Natural killer cell (primary cell): ENCODE measurements around the gene PLAA. TPM values are rescaled to one million over a fixed set of nuclear protein-coding genes. Genes with fewer than 3 reads are reported as not detected.

Source experiments
- ATAC-seq, 3 donors: fragments of 150-1000 bp in 2 of 3; fragments of 200-7000 bp in 1 of 3; cut with Tn5 transposase; 1 replicate in 1 of 3; 2 replicates in 2 of 3; pipeline ENCODE4 v1.10.0; 2021; ENCODE audit warnings: mild to moderate bottlenecking in 2 of 3, moderate library complexity in 2 of 3
- DNase-seq, 2 donors: peaks; one replicate each; pipeline versions ENCODE4 v3.0.0 to v3.0.0-alpha.2; 2013 to 2021; ENCODE audit warnings: mixed read lengths in 1 of 2
- H3K27ac ChIP-seq: one replicate; pipeline ENCODE4 v1.5.1; 2013; ENCODE audit warnings: mild to moderate bottlenecking, low read length
- H3K27me3 ChIP-seq: one replicate; pipeline ENCODE4 v1.6.1; 2013; ENCODE audit warnings: low read length; ENCODE audit not compliant: control insufficient read depth, insufficient read depth
- H3K36me3 ChIP-seq: one replicate; pipeline ENCODE4 v1.6.1; 2013; ENCODE audit warnings: low read length; ENCODE audit not compliant: control insufficient read depth, insufficient read depth
- H3K4me1 ChIP-seq: one replicate; pipeline ENCODE4 v1.6.1; 2013; ENCODE audit warnings: low read length; ENCODE audit not compliant: control insufficient read depth, insufficient read depth
- H3K4me3 ChIP-seq: one replicate; pipeline ENCODE4 v1.5.1; 2013; ENCODE audit warnings: low read length
- H3K9me3 ChIP-seq: one replicate; pipeline ENCODE4 v1.6.1; 2013; ENCODE audit warnings: low read length; ENCODE audit not compliant: control insufficient read depth, insufficient read depth
- H3K27ac Mint-ChIP-seq, 2 donors: one replicate each; pipeline ENCODE4 v1.8.0; 2022; ENCODE audit warnings: mild to moderate bottlenecking in 2 of 2, mixed read lengths in 2 of 2, moderate library complexity in 1 of 2
- H3K27me3 Mint-ChIP-seq, 2 donors: one replicate each; pipeline ENCODE4 v1.8.0; 2022; ENCODE audit warnings: low read depth in 2 of 2, mixed read lengths in 2 of 2
- H3K36me3 Mint-ChIP-seq: one replicate; pipeline ENCODE4 v1.8.0; 2022; ENCODE audit warnings: mixed read lengths
- H3K4me1 Mint-ChIP-seq, 2 donors: one replicate each; pipeline ENCODE4 v1.8.0; 2022; ENCODE audit warnings: mixed read lengths in 2 of 2
- H3K4me3 Mint-ChIP-seq: one replicate; pipeline ENCODE4 v1.8.0; 2022; ENCODE audit warnings: mild to moderate bottlenecking, moderate library complexity, mixed read lengths
- H3K9me3 Mint-ChIP-seq, 2 donors: one replicate each; pipeline ENCODE4 v1.8.0; 2022; ENCODE audit warnings: mixed read lengths in 2 of 2
- WGBS: methylation state at CpG from one replicate; pipeline ENCODE4 v1.1.7; 2013; ENCODE audit warnings: missing lambda C conversion rate; ENCODE audit not compliant: insufficient coverage; 5-methylcytosine and 5-hydroxymethylcytosine counted together
- intact Hi-C: fragments of 100-400 bp; cut with micrococcal nuclease; formaldehyde crosslinking; loops from one replicate; pipeline ENCODE4 v1.14.2; 2022
- total RNA-seq, 4 donors: library from RNA; stranded (reverse); fragments of 120-200 nt in 1 of 4; gene quantifications; one replicate each; pipeline versions ENCODE4 v1.2.3 to v1.2.4, GENCODE V29; 2013 to 2022
- TF ChIP-seq, protein P1 (sequence below): fragments of 200-600 bp; IDR thresholded peaks from one replicate; pipeline ENCODE4 v1.8.0; 2022; ENCODE audit warnings: antibody characterized with exemption

The PLAA gene
- total RNA-seq, 3 donors from 2014 or later (not counting 1 experiment from before 2014, with no cell fraction given), result 38.1 to 51.2 (median 45.5) TPM

DNA sequence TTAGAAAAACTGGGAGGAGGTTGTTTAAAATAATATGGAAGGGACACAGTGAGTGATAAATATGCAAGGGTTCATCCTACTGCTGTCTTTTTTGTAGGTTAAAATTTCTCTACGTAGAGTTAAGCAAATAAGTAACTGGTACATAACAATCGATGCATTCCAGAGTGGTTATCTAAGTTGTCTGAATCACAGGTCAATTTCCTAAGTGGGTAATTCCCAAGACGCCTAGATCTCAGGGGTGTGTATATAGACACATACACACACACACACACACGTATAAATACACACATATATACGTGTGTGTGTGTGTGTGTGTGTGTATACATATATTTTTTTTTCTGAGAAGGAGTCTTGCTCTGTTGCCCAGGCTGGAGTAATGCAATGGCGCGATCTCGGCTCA, 76.8 kb downstream of the PLAA start:
- TF ChIP-seq, protein P1, sequence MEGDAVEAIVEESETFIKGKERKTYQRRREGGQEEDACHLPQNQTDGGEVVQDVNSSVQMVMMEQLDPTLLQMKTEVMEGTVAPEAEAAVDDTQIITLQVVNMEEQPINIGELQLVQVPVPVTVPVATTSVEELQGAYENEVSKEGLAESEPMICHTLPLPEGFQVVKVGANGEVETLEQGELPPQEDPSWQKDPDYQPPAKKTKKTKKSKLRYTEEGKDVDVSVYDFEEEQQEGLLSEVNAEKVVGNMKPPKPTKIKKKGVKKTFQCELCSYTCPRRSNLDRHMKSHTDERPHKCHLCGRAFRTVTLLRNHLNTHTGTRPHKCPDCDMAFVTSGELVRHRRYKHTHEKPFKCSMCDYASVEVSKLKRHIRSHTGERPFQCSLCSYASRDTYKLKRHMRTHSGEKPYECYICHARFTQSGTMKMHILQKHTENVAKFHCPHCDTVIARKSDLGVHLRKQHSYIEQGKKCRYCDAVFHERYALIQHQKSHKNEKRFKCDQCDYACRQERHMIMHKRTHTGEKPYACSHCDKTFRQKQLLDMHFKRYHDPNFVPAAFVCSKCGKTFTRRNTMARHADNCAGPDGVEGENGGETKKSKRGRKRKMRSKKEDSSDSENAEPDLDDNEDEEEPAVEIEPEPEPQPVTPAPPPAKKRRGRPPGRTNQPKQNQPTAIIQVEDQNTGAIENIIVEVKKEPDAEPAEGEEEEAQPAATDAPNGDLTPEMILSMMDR, result no peak
- Histone ChIP-seq H3K27me3 (no peaks in the 10 kb centered on the region), H3K27ac (no peak overlapping the region), H3K9me3 (no peaks in the 10 kb centered on the region), H3K4me3 (no peak overlapping the region), H3K4me1 (no peaks in the 10 kb centered on the region), H3K36me3 (peaks cover 6% of the 10 kb centered on the region)
- intact Hi-C loops, result no loop called here
- H3K4me3 Mint-ChIP-seq, result no peak overlapping the region
- no peak for ATAC-seq
- no peaks in the 10 kb centered on the region for H3K9me3 Mint-ChIP-seq
- no peak overlapping the region for H3K27ac Mint-ChIP-seq
- WGBS, result 91% methylated on average over 5 of the region's 8 CpGs
- H3K4me1 Mint-ChIP-seq, result peaks cover 5 to 8% of the 10 kb centered on the region in 2 donors
- DNase-seq, result no peak
- no peaks in the 10 kb centered on the region for H3K27me3 Mint-ChIP-seq
- H3K36me3 Mint-ChIP-seq, result peaks cover 6% of the 10 kb centered on the region

DNA sequence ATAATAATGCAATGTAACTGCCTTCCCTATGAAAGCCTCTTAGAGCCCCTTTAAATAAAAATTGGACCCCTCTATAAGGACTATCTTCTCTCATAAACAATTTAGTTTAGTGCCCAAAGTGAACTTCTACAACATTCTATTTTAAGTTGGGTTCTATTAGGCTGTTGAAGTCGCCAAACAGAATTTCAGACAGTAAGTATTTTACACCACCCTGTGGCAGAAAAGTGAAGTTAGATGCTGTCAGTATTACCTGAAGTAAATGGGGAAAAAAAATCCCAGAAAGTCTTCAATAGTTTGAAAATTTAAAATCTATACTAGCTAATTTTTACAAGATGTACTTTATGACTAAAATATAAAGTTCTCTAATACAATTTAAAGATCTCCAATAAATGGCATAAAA, 84.0 kb downstream of the PLAA start:
- H3K4me1 ChIP-seq, result no peaks in the 10 kb centered on the region
- no peak overlapping the region for H3K27ac ChIP-seq
- TF ChIP-seq, protein P1, result no peak
- no peak for ATAC-seq
- no peak overlapping the region for H3K4me3 ChIP-seq
- intact Hi-C loops, result no loop called here
- no peaks in the 10 kb centered on the region for H3K9me3 Mint-ChIP-seq
- no peaks in the 10 kb centered on the region for H3K9me3 ChIP-seq
- H3K4me1 Mint-ChIP-seq, result peaks cover 2 to 4% of the 10 kb centered on the region in 2 donors
- peaks cover 7% of the 10 kb centered on the region for H3K36me3 Mint-ChIP-seq
- no CpG with 5 or more reads among the region's 1 CpG for whole genome bisulfite sequencing
- H3K27ac Mint-ChIP-seq, result no peak overlapping the region
- H3K27me3 Mint-ChIP-seq, result no peaks in the 10 kb centered on the region
- peaks cover 12% of the 10 kb centered on the region for H3K36me3 ChIP-seq
- DNase-seq, result no peak
- H3K27me3 ChIP-seq, result no peaks in the 10 kb centered on the region
- no peak overlapping the region for H3K4me3 Mint-ChIP-seq

DNA sequence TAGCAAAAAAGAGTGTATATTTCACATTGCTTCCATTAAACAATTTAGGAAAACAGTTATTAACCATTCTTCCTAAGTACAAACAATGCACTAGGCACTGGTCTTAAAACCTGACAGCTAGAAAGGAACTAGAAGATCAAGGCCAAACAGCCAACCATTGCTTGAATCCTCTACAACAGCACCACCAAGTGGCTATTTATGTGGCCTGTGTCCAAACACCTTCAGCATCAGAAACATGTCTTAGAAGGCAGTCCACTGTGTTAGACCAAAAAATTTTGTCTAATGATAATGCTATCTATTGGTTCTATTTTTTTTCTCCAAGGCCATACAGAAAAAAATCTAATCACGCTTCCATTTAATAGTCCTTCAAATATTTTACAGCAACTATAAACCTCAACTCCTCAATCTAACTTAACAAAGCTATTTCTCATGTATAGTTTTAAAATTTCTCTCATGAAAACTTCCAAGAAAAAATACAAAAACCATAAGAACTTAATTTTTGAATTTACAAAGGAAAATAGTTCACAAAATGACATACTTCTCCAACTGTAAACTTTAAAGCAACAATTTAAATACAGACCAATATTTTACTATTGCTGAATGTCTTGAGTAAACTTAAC, 90.5 kb downstream of the PLAA start:
- WGBS, result no CpG with 5 or more reads among the region's 1 CpG
- intact Hi-C loops, result no loop called here
- no peaks in the 10 kb centered on the region for H3K27me3 Mint-ChIP-seq
- H3K36me3 Mint-ChIP-seq, result peaks cover 14% of the 10 kb centered on the region
- no peak overlapping the region for H3K27ac ChIP-seq
- TF ChIP-seq, protein P1, result no peak
- no peak overlapping the region for H3K4me3 Mint-ChIP-seq
- peaks cover 0 to 5% of the 10 kb centered on the region in 2 donors for H3K4me1 Mint-ChIP-seq
- H3K27me3 ChIP-seq, result no peaks in the 10 kb centered on the region
- H3K9me3 ChIP-seq, result no peaks in the 10 kb centered on the region
- ATAC-seq (no peak), DNase-seq (peak in 1 of 2 donors; percentile 27)
- H3K27ac Mint-ChIP-seq, result no peak overlapping the region
- H3K9me3 Mint-ChIP-seq, result no peaks in the 10 kb centered on the region
- no peak overlapping the region for H3K4me3 ChIP-seq
- H3K36me3 ChIP-seq, result peaks cover 37% of the 10 kb centered on the region
- H3K4me1 ChIP-seq, result no peaks in the 10 kb centered on the region

Other genes with a start within 250 kb of the PLAA start
- 10 to 100 TPM; 12.6 to 16.8 (median 15.2) TPM for gene CAAP1, start 54.4 kb downstream of the PLAA start, total RNA-seq
- 1 to 10 TPM; 6.0 to 8.7 (median 7.0) TPM for gene IFT74, start 9.2 kb upstream of the PLAA start, total RNA-seq
- not detected for gene LRRC19, start 58.4 kb upstream of the PLAA start, total RNA-seq
- gene TEK, start 162.0 kb upstream of the PLAA start, total RNA-seq, result not detected